GM23338 (cell line): Measurements from ENCODE around the gene CD109. TPM values are rescaled to one million over a fixed set of nuclear protein-coding genes. Genes with fewer than 3 reads are reported as not detected.

Experiments
- ATAC-seq: fragments of 200-7000 bp; cut with Tn5 transposase; 3 replicates; pipeline ENCODE4 v1.9.1; 2020
- DNase-seq: peaks from one replicate; pipeline ENCODE4 v3.0.0-alpha.2; 2015; ENCODE audit warnings: low spot score
- H2AFZ ChIP-seq: fragments of 200-600 bp; sonication (generic); 2 replicates; pipeline ENCODE4 v1.8.0; 2016; ENCODE audit warnings: antibody characterized with exemption, mild to moderate bottlenecking, moderate library complexity
- H3F3A ChIP-seq: fragments of 200-600 bp; sonication (generic); replicated peaks from 2 replicates; pipeline ENCODE4 v1.8.0; 2017; ENCODE audit warnings: antibody characterized with exemption, mixed run types, low read depth
- H3K27ac ChIP-seq: fragments of 200-600 bp; sonication (generic); 2 replicates; pipeline ENCODE4 v1.6.1; 2016; ENCODE audit warnings: low read depth
- H3K27me3 ChIP-seq: fragments of 200-600 bp; sonication (generic); 2 replicates; pipeline ENCODE4 v1.8.0; 2016; ENCODE audit warnings: mild to moderate bottlenecking, mixed run types, moderate library complexity; ENCODE audit not compliant: insufficient read depth
- H3K36me3 ChIP-seq: fragments of 200-600 bp; sonication (generic); 2 replicates; pipeline ENCODE4 v1.8.0; 2016; ENCODE audit warnings: mild to moderate bottlenecking; ENCODE audit not compliant: insufficient read depth
- H3K4me1 ChIP-seq: fragments of 200-600 bp; sonication (generic); 2 replicates; pipeline ENCODE4 v1.8.0; 2016; ENCODE audit warnings: mild to moderate bottlenecking, moderate library complexity; ENCODE audit not compliant: insufficient read depth
- H3K4me2 ChIP-seq: fragments of 200-600 bp; sonication (generic); 2 replicates; pipeline ENCODE4 v1.7.1; 2017; ENCODE audit warnings: mixed run types
- H3K4me3 ChIP-seq: fragments of 200-600 bp; sonication (generic); 2 replicates; pipeline ENCODE4 v1.6.1; 2016; ENCODE audit warnings: mixed run types
- H3K79me2 ChIP-seq: fragments of 200-600 bp; sonication (generic); replicated peaks from 2 replicates; pipeline ENCODE4 v1.8.0; 2017; ENCODE audit warnings: mild to moderate bottlenecking; ENCODE audit not compliant: insufficient read depth
- H3K9me2 ChIP-seq: fragments of 200-600 bp; sonication (generic); 2 replicates; pipeline ENCODE4 v1.8.0; 2017; ENCODE audit not compliant: insufficient read depth
- H4K20me1 ChIP-seq: fragments of 200-600 bp; sonication (generic); replicated peaks from 2 replicates; pipeline ENCODE4 v1.8.0; 2017; ENCODE audit warnings: mild to moderate bottlenecking; ENCODE audit not compliant: insufficient read depth
- H3K27ac Mint-ChIP-seq: 2 replicates; pipeline ENCODE4 v1.8.0; 2020; ENCODE audit warnings: inconsistent platforms, mild to moderate bottlenecking, moderate library complexity, mixed read lengths
- H3K27me3 Mint-ChIP-seq: 3 replicates; pipeline ENCODE4 v1.8.0; 2022; ENCODE audit warnings: low read depth, mild to moderate bottlenecking, moderate library complexity, mixed read lengths, inconsistent platforms; ENCODE audit not compliant: insufficient read depth, poor library complexity
- H3K36me3 Mint-ChIP-seq: 3 replicates; pipeline ENCODE4 v1.8.0; 2021; ENCODE audit warnings: low read depth, mild to moderate bottlenecking, inconsistent platforms, moderate library complexity, mixed read lengths
- H3K4me1 Mint-ChIP-seq: 3 replicates; pipeline ENCODE4 v1.8.0; 2020; ENCODE audit warnings: mild to moderate bottlenecking, inconsistent platforms, mixed read lengths
- H3K4me3 Mint-ChIP-seq: 3 replicates; pipeline ENCODE4 v1.8.0; 2021; ENCODE audit warnings: moderate library complexity, mild to moderate bottlenecking, inconsistent platforms, mixed read lengths
- H3K9me3 Mint-ChIP-seq: 3 replicates; pipeline ENCODE4 v1.8.0; 2020; ENCODE audit warnings: moderate library complexity, mild to moderate bottlenecking, inconsistent platforms, mixed read lengths
- CREB1 ChIP-seq: fragments of 250-450 bp; sonication (Bioruptor Pico); IDR thresholded peaks from 2 replicates; pipeline ENCODE4 v1.5.0; 2020; ENCODE audit warnings: low read depth, mild to moderate bottlenecking, moderate library complexity
- EZH2 ChIP-seq: fragments of 200-600 bp; sonication (generic); IDR thresholded peaks from one replicate; pipeline ENCODE4 v1.8.0; 2017; ENCODE audit warnings: antibody characterized with exemption, mild to moderate bottlenecking, low read depth; ENCODE audit not compliant: unreplicated experiment
- EZH2phosphoT487 ChIP-seq: fragments of 200-600 bp; sonication (generic); IDR thresholded peaks from one replicate; pipeline ENCODE4 v1.8.1; 2018; ENCODE audit warnings: antibody characterized with exemption; ENCODE audit not compliant: unreplicated experiment
- JUNB ChIP-seq: IDR thresholded peaks from one replicate; pipeline ENCODE4 v1.6.1; 2016; ENCODE audit warnings: antibody characterized with exemption; ENCODE audit not compliant: unreplicated experiment
- NANOG ChIP-seq: IDR thresholded peaks from 2 replicates; pipeline ENCODE4 v1.6.1; 2016; ENCODE audit warnings: antibody characterized with exemption, borderline replicate concordance
- POLR2AphosphoS5 ChIP-seq: IDR thresholded peaks from 2 replicates; pipeline ENCODE4 v1.6.1; 2016; ENCODE audit warnings: antibody characterized with exemption, low read depth
- STAT1 ChIP-seq: IDR thresholded peaks from one replicate; pipeline ENCODE4 v1.6.1; 2016; ENCODE audit warnings: antibody characterized with exemption; ENCODE audit not compliant: unreplicated experiment
- ZNF331 ChIP-seq: fragments of 250-450 bp; sonication (Bioruptor Pico); IDR thresholded peaks from 2 replicates; pipeline ENCODE4 v1.5.0; 2020; ENCODE audit warnings: low read depth, mild to moderate bottlenecking, moderate library complexity
- polyA plus RNA-seq: library from polyadenylated mRNA; unstranded; fragments of >200 nt; fragmentation: Nextera tagmentation; extraction: Ambion mirVana; gene quantifications from 2 replicates; pipeline ENCODE4 v1.2.1, GENCODE V29; 2016
- total RNA-seq: library from RNA; depleted of rRNA; stranded (reverse); fragments of >200 nt; shearing (Covaris generic); gene quantifications from 2 replicates; pipeline ENCODE4 v1.2.3, GENCODE V29; 2014
- TF ChIP-seq, protein P1 (sequence below): IDR thresholded peaks from one replicate; pipeline ENCODE4 v1.6.1; 2018; ENCODE audit warnings: antibody characterized with exemption; ENCODE audit not compliant: unreplicated experiment
- TF ChIP-seq, protein P2 (sequence below), 2 experiments: fragments of 200-600 bp in 1 of 2; sonication (generic) in 1 of 2; conservative IDR thresholded peaks; 2 replicates each; pipeline versions ENCODE4 v1.5.1 to v1.6.1; 2016 to 2017; ENCODE audit warnings: antibody characterized with exemption in 2 of 2, low read depth in 2 of 2, mild to moderate bottlenecking in 2 of 2, moderate library complexity in 1 of 2

The CD109 gene
- total and polyA plus RNA-seq, 2 experiments from 2014 or later, result 1.1 to 5.3 TPM

DNA sequence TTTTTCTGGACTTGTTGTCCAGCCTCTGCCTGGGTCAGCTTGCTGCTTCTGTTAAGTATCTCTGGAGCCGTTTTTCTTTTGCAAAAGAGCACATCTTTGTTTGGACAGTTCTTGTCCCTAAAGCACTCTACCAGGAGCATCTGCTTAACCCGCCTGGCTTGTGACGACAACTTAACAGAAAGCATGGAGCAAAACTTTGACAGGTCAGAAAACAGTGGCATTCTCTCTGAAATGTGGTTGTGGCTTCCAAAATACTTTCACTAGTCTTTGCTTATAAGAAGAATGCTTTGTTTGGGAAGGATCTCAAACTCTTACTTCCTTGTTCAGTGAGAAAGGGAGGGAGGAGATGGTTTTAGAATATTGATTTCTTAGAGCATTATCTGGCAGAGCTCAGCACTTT lies 47.6 kb downstream of the CD109 start:
- H3K27me3 Mint-ChIP-seq, result peaks cover 2% of the 10 kb centered on the region
- Histone ChIP-seq H2AFZ (no peak overlapping the region), H3K4me2 (no peak overlapping the region), H3K27ac (no peak overlapping the region), H3K9me2 (no peaks in the 10 kb centered on the region), H3K36me3 (no peaks in the 10 kb centered on the region), H3F3A (no peaks in the 10 kb centered on the region), H3K4me1 (no peaks in the 10 kb centered on the region), H3K79me2 (no peaks in the 10 kb centered on the region), H3K4me3 (no peak overlapping the region), H3K27me3 (no peaks in the 10 kb centered on the region), H4K20me1 (no peaks in the 10 kb centered on the region)
- DNase-seq (no peak), ATAC-seq (no peak)
- TF ChIP-seq EZH2 (no peak), ZNF331 (CRISPR knock-in tag) (no peak)
- H3K27ac Mint-ChIP-seq, result no peak overlapping the region
- H3K36me3 Mint-ChIP-seq, result no peaks in the 10 kb centered on the region
- no peaks in the 10 kb centered on the region for H3K9me3 Mint-ChIP-seq
- H3K4me3 Mint-ChIP-seq, result no peak overlapping the region
- no peaks in the 10 kb centered on the region for H3K4me1 Mint-ChIP-seq

DNA sequence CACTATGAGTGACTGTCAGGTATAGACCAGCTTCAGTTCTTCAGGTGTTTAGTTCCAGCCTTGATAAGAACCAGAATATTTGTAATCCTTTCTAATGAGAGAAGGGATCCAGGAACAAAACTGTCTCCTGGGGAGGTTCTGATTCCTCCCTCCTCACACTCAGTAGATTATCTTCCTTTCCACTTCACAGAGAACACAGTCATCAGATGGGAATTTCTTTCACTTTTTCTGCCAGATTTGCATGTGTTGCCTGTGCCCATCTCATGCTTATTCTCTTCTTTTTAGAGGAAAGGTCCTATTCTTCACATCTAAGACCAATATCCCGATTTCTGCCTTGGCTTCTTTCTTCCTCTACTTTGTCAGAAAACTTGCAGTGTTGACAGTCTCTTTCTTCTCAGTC lies 50.8 kb downstream of the CD109 start:
- no peaks in the 10 kb centered on the region for H3K27me3 ChIP-seq
- H3K27ac Mint-ChIP-seq, result no peak overlapping the region
- no peak overlapping the region for H3K4me3 Mint-ChIP-seq
- no peak overlapping the region for H3K27ac ChIP-seq
- no peaks in the 10 kb centered on the region for H3K4me1 Mint-ChIP-seq
- H3K4me3 ChIP-seq, result no peak overlapping the region
- DNase-seq, result no peak
- no peak overlapping the region for H3K4me2 ChIP-seq
- peaks cover 2% of the 10 kb centered on the region for H3K27me3 Mint-ChIP-seq
- no peak overlapping the region for H2AFZ ChIP-seq
- no peaks in the 10 kb centered on the region for H3K36me3 ChIP-seq
- no peaks in the 10 kb centered on the region for H4K20me1 ChIP-seq
- no peaks in the 10 kb centered on the region for H3K9me3 Mint-ChIP-seq
- TF ChIP-seq EZH2phosphoT487, result no peak
- TF ChIP-seq POLR2AphosphoS5, result no peak
- TF ChIP-seq EZH2, result no peak
- TF ChIP-seq, protein P1, sequence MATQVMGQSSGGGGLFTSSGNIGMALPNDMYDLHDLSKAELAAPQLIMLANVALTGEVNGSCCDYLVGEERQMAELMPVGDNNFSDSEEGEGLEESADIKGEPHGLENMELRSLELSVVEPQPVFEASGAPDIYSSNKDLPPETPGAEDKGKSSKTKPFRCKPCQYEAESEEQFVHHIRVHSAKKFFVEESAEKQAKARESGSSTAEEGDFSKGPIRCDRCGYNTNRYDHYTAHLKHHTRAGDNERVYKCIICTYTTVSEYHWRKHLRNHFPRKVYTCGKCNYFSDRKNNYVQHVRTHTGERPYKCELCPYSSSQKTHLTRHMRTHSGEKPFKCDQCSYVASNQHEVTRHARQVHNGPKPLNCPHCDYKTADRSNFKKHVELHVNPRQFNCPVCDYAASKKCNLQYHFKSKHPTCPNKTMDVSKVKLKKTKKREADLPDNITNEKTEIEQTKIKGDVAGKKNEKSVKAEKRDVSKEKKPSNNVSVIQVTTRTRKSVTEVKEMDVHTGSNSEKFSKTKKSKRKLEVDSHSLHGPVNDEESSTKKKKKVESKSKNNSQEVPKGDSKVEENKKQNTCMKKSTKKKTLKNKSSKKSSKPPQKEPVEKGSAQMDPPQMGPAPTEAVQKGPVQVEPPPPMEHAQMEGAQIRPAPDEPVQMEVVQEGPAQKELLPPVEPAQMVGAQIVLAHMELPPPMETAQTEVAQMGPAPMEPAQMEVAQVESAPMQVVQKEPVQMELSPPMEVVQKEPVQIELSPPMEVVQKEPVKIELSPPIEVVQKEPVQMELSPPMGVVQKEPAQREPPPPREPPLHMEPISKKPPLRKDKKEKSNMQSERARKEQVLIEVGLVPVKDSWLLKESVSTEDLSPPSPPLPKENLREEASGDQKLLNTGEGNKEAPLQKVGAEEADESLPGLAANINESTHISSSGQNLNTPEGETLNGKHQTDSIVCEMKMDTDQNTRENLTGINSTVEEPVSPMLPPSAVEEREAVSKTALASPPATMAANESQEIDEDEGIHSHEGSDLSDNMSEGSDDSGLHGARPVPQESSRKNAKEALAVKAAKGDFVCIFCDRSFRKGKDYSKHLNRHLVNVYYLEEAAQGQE, result no peak
- TF ChIP-seq CREB1 (CRISPR knock-in tag), result no peak
- no peaks in the 10 kb centered on the region for H3F3A ChIP-seq
- no peaks in the 10 kb centered on the region for H3K79me2 ChIP-seq
- no peak for ATAC-seq
- H3K4me1 ChIP-seq, result no peaks in the 10 kb centered on the region
- H3K36me3 Mint-ChIP-seq, result no peaks in the 10 kb centered on the region
- H3K9me2 ChIP-seq, result no peaks in the 10 kb centered on the region

DNA sequence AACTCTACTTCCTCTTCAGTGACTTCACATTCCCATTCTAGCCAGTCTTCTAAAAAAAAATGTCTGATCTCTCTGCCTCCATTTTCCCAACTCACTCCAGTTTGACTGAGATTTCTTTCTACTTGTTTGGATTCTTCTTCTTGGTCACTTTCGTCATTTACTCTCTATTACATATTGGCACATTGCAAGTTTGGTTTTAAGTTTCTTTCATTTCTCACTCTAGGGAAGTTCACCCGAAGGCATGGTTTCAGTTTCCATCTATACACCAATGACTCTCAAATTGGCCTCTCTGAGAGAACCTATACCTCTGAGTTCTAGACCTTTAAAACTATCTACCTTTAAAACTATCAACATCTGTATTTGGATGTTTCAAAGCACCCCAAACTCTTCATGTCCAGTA lies 51.3 kb downstream of the CD109 start:
- no peak for ATAC-seq
- Histone ChIP-seq H3K9me2 (no peaks in the 10 kb centered on the region), H4K20me1 (no peaks in the 10 kb centered on the region), H3K4me1 (no peaks in the 10 kb centered on the region), H3K27ac (no peak overlapping the region), H3K4me3 (no peak overlapping the region), H3K27me3 (no peaks in the 10 kb centered on the region), H3K36me3 (no peaks in the 10 kb centered on the region), H3K79me2 (no peaks in the 10 kb centered on the region), H2AFZ (no peak overlapping the region), H3F3A (no peaks in the 10 kb centered on the region), H3K4me2 (no peak overlapping the region)
- no peak for DNase-seq
- Mint-ChIP-seq H3K36me3 (no peaks in the 10 kb centered on the region), H3K4me1 (no peaks in the 10 kb centered on the region), H3K9me3 (no peaks in the 10 kb centered on the region), H3K27me3 (peaks cover 2% of the 10 kb centered on the region), H3K4me3 (no peak overlapping the region), H3K27ac (no peak overlapping the region)
- TF ChIP-seq STAT1 (no peak), ZNF331 (CRISPR knock-in tag) (no peak), NANOG (no peak), JUNB (no peak), CREB1 (CRISPR knock-in tag) (no peak)
- TF ChIP-seq, protein P2, sequence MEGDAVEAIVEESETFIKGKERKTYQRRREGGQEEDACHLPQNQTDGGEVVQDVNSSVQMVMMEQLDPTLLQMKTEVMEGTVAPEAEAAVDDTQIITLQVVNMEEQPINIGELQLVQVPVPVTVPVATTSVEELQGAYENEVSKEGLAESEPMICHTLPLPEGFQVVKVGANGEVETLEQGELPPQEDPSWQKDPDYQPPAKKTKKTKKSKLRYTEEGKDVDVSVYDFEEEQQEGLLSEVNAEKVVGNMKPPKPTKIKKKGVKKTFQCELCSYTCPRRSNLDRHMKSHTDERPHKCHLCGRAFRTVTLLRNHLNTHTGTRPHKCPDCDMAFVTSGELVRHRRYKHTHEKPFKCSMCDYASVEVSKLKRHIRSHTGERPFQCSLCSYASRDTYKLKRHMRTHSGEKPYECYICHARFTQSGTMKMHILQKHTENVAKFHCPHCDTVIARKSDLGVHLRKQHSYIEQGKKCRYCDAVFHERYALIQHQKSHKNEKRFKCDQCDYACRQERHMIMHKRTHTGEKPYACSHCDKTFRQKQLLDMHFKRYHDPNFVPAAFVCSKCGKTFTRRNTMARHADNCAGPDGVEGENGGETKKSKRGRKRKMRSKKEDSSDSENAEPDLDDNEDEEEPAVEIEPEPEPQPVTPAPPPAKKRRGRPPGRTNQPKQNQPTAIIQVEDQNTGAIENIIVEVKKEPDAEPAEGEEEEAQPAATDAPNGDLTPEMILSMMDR (conservative IDR thresholded peaks at IDR 0.05; ENCODE audit: low read depth in 2 of 2), result no peak
